HG02973 (cell line): ENCODE results near the gene SLFN12L.
"Not testable (repeated sequence)": the region's sequence is repeated elsewhere in the genome, so short reads cannot be mapped to it uniquely, and the experiment has no call there.

Experiments
- ATAC-seq: cut with Tn5 transposase; IDR thresholded peaks from one replicate; pipeline ENCODE4 v1.9.1; 2021; ENCODE audit warnings: moderate library complexity; ENCODE audit not compliant: unreplicated experiment

Gene SLFN12L

DNA sequence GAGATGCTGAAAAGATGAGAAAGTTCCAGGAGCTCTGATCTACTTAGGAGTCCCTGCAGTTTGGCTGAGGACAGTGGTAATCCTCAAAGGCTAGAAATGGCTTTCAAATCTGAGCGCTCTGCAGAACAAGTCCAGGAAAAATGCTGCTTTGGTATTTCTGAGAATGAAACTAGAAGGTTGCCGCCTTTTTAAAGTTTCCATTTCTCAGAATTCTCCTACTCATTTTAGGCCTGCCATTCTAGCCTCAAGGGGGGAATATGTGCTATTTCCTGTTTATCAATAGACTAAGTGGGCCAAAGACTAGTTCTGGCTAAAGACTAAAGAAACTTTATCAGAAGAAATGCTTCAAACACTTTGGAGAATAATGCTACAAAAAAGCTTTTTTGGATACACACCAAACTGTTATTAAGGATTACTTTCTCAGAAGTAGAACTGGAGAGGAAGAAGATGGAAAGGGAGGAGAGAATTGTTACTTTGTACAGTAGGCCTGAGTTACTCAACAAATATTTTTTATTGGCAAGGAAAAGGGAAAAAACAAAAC is at the start of gene SLFN12L:
TSS of gene SLFN12L (minus strand) at position 78 of the 541 bp plus-strand sequence. CDS start 15,314 bp downstream, outside the sequence.
- ATAC-seq: no peak

DNA sequence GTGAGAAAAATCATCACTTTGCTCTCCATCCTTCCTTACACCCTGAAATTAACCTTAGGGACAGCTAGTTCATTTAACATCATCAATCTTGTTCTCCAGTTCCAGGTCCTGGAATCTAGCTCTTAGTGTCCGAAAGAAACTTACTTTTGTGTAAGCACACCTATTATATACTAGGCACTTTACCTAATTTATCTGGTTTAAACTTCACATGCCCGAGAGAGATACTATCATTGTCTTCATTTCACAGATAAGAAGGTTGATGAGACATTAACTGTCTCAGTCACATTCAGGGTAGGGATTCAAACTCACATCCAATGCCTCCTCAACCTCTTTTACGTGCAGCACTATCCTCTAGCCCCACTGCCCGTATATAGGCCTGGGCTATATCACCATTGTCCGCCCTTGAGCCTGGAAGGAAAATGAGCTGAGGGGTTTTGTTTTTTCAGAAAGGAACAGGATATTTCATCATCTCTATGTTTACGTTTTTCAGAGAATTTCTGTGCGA is 49.1 kb upstream of the SLFN12L start:
- ATAC-seq: peak; percentile 8

- no peak for ATAC-seq
Measured at GRCh38 chr17:35584061-35584460, 46.6 kb upstream of the SLFN12L start.

- no peak for ATAC-seq
Measured at GRCh38 chr17:35578929-35579432, 41.5 kb upstream of the SLFN12L start.

- ATAC-seq: peak; percentile 75
Measured at GRCh38 chr17:35578197-35578928, 40.9 kb upstream of the SLFN12L start, which contains the start of gene PEX12. Gene PEX12, minus strand, starts transcription at chr17:35578571. Its CDS starts 550 bp downstream, at chr17:35578021.

GRCh38 chr17:35577830-35578196 is 40.3 kb upstream of the SLFN12L start:
- ATAC-seq: no peak

GRCh38 chr17:35575759-35576158 is 38.3 kb upstream of the SLFN12L start:
- ATAC-seq: no peak

GRCh38 chr17:35569405-35569804 is 31.9 kb upstream of the SLFN12L start:
- ATAC-seq: no peak

DNA sequence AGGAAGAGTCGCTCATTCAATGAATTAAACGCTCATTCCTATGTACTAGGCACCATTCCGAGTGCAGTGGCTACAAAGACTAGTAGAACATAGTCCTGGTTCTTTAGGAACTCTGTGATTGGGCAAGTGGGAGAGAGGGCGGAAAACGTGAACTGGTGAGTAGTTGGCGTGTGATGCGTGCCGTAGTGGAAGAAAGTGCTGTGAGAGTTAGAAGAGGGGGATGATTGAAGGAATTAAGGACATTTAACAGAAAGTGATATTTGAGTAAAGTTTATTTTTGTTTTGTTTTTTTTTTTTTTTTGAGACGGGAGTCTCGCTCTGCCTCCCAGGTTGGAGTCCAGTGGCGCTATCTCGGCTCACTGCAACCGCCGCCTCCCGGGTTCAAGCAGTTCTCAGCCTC is 31.1 kb upstream of the SLFN12L start:
- no peak for ATAC-seq

DNA sequence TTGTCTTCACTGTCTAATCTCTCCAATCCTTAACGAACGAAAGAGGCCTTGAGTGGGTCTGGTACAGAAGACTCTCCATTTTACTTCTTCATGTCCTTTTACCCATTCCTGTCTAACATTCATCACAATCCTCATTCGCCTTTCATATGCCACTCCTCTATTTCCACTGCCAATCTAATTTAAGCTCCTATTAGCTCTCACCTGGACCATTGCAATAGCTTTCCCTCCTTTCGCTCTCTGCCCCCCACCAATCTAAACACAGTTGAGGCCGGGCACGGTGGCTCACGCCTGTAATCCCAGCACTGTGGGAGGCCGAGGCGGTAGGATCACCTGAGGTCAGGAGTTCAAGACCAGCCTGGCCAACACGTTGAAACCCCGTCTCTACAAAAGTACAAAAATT is 29.5 kb upstream of the SLFN12L start:
- ATAC-seq: no peak

GRCh38 chr17:35563181-35563580 is 25.7 kb upstream of the SLFN12L start:
- not testable (repeated sequence) for ATAC-seq

DNA sequence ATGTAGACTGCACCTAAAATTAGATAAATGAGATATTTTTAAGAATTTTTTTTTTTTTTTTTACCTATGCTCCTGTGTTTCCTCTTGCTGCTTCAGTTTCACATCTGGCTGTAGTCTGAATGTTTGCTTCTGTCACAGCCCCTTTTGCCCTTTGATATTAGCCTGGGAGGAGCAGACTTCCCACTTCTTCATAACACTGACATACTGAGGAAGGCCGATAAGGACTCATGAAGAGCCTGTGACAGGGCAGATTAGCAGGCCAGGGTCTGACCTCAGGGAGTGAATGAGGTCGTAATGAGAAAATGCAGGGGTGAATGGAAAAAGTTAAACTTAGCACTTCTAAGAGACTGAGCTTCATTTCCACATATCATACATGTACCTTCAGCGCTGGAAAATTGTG is 23.2 kb upstream of the SLFN12L start, which contains the start of gene SLFN14:
TSS of gene SLFN14 (minus strand) at position 117 of the 400 bp plus-strand sequence. CDS start 2,757 bp downstream, outside the sequence.
- no peak for ATAC-seq

GRCh38 chr17:35559495-35560210 is 22.2 kb upstream of the SLFN12L start:
- no peak for ATAC-seq

DNA sequence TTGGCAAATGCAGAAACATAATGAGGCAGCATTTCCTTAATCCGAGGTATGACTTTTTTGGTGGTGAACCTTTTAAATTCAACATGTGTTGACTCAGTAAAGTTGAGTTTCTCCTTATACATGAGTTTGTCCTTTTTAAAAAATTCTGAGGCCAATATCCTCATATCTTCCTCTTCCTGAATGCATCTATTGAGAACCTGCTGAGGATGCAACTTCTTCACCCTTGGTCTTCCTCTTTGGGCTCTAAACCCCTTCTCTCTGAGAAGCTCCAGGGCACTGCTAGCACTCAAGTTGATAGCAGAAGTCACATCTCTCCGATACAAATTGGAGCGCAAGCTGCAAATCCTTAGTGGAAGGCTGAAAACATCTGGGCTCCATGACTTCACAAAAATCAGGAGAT is 19.9 kb upstream of the SLFN12L start:
- no peak for ATAC-seq

DNA sequence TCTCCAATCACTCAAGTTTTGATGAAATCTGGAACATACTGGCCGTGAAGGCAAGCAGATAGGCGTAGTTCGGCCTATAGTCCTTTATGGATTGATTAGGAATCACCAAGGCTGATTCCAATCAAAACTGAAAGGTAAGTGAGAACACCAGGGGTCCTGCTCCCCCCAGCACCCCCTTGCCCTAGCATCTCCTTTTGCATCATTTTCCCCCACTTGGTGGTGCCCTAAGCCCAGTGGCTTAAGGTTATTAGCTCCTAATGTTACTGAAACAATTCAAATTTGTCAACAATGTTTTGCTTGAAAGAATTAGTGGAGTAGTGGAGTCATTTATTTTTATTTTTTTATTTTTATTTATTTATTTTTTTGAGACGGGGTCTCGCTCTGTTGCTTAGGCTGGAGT is 18.2 kb upstream of the SLFN12L start:
- ATAC-seq: no peak

GRCh38 chr17:35554668-35555067 is 17.2 kb upstream of the SLFN12L start:
- no peak for ATAC-seq

GRCh38 chr17:35553310-35553709 is 15.8 kb upstream of the SLFN12L start:
- no peak for ATAC-seq

DNA sequence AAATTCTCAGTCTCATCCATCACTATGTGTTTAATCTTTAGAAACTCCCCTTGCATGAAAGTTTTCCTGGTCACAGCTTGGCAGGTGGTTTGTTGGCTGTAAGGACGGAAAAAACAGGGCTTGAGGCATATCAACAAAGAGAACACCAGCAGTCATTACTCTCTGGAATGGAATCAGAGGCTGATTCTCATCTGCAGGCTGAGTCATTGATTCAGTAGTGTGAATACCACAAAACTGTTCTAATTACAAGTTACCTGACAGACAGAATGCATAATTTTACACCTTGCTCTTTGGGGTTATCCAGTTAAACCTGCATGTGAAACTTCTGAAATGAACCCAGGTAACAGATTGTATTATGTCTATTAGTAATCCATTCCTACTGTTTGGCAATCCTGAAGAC is 11.5 kb upstream of the SLFN12L start:
- ATAC-seq: no peak

DNA sequence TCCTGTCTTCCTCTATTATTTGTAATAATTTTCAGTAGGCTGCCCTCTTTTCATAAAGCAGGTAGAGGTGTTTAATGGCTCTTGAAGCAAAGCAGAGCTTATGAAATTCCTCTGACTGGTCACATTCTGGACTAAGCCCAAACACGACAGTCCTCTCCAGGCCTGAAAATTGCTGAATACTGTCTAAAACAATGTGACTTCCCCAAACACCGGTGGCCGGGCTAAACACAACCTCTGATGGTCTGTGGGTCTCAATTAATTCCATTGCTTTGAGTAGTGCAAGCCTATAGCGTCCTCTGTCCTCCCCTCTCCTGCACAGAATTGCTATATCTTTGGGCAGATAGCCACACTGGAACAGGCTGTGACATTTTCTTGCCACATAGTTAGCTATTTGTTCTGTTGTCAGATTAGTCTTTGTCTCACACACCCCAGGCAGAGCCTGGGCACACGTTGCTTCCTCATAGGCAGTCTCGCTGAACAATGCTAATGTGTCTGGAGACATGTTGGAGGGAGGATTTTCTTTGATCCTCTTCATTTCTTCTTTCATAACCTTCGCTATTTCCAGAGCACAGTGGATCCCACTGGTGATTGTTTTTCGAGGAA is 10.8 kb upstream of the SLFN12L start:
- ATAC-seq: no peak

GRCh38 chr17:35546487-35546886 is 9.0 kb upstream of the SLFN12L start:
- no peak for ATAC-seq

- ATAC-seq: no peak
Measured at GRCh38 chr17:35545150-35545549, 7.7 kb upstream of the SLFN12L start.
